Panc1 (cell line): ENCODE results near the gene FOXK2.

ENCODE experiments used
- POLR2AphosphoS5 ChIP-seq: IDR thresholded peaks from 2 replicates; pipeline ENCODE4 v1.6.1; 2012; ENCODE audit warnings: mild to moderate bottlenecking, low read depth, low read length, moderate library complexity
- TCF7L2 ChIP-seq: IDR thresholded peaks from 2 replicates; pipeline ENCODE4 v1.6.1; 2011; ENCODE audit warnings: mild to moderate bottlenecking, low read depth, low read length, inconsistent platforms
- TF ChIP-seq, protein P1 (sequence below): fragments of 450-650 bp; IDR thresholded peaks from 2 replicates; pipeline ENCODE4 v1.5.1; 2017; ENCODE audit warnings: mild to moderate bottlenecking

GRCh38 chr17:82590881-82591539 is 71.5 kb downstream of the FOXK2 start:
- TF ChIP-seq POLR2AphosphoS5, result no peak
- TF ChIP-seq, protein P1, sequence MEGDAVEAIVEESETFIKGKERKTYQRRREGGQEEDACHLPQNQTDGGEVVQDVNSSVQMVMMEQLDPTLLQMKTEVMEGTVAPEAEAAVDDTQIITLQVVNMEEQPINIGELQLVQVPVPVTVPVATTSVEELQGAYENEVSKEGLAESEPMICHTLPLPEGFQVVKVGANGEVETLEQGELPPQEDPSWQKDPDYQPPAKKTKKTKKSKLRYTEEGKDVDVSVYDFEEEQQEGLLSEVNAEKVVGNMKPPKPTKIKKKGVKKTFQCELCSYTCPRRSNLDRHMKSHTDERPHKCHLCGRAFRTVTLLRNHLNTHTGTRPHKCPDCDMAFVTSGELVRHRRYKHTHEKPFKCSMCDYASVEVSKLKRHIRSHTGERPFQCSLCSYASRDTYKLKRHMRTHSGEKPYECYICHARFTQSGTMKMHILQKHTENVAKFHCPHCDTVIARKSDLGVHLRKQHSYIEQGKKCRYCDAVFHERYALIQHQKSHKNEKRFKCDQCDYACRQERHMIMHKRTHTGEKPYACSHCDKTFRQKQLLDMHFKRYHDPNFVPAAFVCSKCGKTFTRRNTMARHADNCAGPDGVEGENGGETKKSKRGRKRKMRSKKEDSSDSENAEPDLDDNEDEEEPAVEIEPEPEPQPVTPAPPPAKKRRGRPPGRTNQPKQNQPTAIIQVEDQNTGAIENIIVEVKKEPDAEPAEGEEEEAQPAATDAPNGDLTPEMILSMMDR, result no peak
- TF ChIP-seq TCF7L2, result no peak
